ENCODE data around the gene DMPK.

The DMPK gene

DNA sequence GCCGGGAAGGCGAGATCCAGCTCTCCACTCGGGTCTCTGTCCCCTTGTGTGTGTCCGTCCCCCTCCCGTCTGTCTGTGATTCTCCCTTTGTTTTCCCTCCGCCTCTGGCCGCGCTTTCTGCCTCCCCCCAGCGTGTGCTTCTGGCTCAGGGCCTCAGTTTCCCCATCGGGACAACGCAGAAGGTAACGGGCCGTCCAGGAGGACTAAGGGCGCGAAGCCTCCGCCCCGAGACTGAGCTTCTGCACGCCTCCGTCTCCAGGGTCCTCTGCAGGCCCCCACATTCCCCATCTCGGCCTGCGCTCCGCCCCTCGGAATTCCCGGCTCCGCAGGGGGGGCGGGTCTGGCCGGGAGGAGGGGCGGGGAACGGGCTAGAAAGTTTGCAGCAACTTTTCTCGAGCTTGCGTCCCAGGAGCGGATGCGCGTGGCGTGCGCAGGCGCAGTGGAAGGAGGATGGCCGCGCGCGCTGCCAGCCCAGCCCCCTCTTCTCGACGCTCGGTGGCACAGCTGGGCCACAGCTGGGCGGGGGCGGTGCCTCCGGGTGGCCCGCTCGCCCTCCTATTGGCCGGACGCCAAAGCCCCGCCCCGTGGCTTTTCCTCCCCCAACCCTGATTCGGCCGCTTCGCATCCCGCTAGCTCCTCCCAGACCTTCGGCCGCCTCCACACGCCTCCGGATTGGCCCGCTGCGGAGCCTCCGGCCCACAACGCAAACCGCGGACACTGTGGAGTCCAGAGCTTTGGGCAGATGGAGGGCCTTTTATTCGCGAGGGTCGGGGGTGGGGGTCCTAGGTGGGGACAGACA, 13.1 kb downstream of the DMPK start, which contains the start of gene SIX5 (continued):
- TF ChIP-seq, protein P1, sequence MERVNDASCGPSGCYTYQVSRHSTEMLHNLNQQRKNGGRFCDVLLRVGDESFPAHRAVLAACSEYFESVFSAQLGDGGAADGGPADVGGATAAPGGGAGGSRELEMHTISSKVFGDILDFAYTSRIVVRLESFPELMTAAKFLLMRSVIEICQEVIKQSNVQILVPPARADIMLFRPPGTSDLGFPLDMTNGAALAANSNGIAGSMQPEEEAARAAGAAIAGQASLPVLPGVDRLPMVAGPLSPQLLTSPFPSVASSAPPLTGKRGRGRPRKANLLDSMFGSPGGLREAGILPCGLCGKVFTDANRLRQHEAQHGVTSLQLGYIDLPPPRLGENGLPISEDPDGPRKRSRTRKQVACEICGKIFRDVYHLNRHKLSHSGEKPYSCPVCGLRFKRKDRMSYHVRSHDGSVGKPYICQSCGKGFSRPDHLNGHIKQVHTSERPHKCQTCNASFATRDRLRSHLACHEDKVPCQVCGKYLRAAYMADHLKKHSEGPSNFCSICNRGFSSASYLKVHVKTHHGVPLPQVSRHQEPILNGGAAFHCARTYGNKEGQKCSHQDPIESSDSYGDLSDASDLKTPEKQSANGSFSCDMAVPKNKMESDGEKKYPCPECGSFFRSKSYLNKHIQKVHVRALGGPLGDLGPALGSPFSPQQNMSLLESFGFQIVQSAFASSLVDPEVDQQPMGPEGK (CRISPR knock-in tag; IDR thresholded peaks at IDR 0.05; ENCODE audit: borderline replicate concordance) = peak; percentile 91

DNA sequence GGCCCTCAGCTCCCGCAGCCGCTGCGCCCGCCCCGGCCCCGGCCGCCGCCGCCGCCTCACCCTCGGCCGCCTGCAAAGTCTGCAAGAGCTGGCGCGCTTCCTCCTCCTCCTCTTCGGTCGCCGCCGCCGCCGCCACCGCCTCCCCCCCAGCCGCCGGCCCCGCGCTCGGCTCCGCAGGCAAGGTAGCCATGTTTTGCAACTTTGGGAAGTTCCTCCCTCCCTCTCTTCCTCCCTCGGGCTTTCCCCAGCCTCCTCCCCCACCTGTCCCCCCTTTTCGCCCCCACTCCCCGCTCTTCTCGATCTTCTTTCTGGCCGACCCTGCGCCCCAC, 13.7 kb downstream of the DMPK start:
- no peak for TF ChIP-seq PPARA (CRISPR knock-in tag; IDR thresholded peaks at IDR 0.05; ENCODE audit: borderline replicate concordance)
- no peak for TF ChIP-seq ISL1 (CRISPR knock-in tag; IDR thresholded peaks at IDR 0.05)
- TF ChIP-seq CSDC2 (CRISPR knock-in tag; IDR thresholded peaks at IDR 0.05) = no peak
- no peak for TF ChIP-seq TOX (CRISPR knock-in tag; IDR thresholded peaks at IDR 0.05; ENCODE audit: borderline replicate concordance)
- TF ChIP-seq, protein P2, sequence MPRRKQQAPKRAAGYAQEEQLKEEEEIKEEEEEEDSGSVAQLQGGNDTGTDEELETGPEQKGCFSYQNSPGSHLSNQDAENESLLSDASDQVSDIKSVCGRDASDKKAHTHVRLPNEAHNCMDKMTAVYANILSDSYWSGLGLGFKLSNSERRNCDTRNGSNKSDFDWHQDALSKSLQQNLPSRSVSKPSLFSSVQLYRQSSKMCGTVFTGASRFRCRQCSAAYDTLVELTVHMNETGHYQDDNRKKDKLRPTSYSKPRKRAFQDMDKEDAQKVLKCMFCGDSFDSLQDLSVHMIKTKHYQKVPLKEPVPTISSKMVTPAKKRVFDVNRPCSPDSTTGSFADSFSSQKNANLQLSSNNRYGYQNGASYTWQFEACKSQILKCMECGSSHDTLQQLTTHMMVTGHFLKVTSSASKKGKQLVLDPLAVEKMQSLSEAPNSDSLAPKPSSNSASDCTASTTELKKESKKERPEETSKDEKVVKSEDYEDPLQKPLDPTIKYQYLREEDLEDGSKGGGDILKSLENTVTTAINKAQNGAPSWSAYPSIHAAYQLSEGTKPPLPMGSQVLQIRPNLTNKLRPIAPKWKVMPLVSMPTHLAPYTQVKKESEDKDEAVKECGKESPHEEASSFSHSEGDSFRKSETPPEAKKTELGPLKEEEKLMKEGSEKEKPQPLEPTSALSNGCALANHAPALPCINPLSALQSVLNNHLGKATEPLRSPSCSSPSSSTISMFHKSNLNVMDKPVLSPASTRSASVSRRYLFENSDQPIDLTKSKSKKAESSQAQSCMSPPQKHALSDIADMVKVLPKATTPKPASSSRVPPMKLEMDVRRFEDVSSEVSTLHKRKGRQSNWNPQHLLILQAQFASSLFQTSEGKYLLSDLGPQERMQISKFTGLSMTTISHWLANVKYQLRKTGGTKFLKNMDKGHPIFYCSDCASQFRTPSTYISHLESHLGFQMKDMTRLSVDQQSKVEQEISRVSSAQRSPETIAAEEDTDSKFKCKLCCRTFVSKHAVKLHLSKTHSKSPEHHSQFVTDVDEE (CRISPR knock-in tag; IDR thresholded peaks at IDR 0.05) = no peak
- TF ChIP-seq ARNTL (CRISPR knock-in tag; IDR thresholded peaks at IDR 0.05; ENCODE audit: borderline replicate concordance, low read depth) = no peak
- TF ChIP-seq, protein P3, sequence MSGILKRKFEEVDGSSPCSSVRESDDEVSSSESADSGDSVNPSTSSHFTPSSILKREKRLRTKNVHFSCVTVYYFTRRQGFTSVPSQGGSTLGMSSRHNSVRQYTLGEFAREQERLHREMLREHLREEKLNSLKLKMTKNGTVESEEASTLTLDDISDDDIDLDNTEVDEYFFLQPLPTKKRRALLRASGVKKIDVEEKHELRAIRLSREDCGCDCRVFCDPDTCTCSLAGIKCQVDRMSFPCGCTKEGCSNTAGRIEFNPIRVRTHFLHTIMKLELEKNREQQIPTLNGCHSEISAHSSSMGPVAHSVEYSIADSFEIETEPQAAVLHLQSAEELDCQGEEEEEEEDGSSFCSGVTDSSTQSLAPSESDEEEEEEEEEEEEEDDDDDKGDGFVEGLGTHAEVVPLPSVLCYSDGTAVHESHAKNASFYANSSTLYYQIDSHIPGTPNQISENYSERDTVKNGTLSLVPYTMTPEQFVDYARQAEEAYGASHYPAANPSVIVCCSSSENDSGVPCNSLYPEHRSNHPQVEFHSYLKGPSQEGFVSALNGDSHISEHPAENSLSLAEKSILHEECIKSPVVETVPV (CRISPR knock-in tag; IDR thresholded peaks at IDR 0.05) = no peak
- ATAC-seq = no peak

DNA sequence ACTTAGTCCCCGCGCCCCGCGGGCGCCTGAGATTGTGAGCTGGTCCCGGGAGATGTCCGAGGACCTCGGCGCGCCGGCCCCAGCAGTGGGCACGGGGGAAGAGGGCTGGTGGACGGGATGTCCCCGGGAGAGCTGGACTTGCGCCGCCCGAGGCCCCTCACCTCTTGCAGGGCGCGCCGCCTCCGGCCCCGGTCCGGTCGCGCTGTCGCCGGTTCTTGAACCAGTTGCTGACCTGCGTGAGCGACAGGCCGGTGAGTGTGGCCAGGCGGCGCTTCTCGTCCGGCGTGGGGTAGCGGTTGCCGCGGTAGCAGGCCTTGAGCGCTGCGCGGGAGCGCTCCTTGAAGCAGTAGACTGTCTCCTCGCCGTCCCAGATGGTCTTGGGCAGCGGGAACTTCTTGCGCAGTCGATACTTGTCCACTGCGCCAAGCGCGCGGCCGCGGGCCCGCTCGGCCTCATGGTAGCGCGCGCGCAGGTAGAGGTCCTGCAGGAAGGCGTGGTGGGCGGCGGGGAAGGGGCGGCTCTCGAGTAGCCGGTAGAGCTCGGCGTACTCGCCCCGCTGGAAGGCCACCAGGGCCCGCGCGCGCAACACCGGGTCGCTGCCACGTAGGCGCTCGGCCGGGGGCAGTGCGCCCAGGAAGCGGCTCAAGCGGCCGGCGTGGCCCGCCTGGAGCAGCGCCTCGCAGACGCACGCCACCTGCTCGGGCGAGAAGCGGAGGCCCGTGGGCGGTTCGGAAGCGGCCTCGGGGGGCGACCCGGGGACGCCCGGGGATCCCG, 14.2 kb downstream of the DMPK start:
- ATAC-seq = peak; percentile 5
- TF ChIP-seq CSDC2 (CRISPR knock-in tag; IDR thresholded peaks at IDR 0.05) = no peak
- no peak for TF ChIP-seq TOX (CRISPR knock-in tag; IDR thresholded peaks at IDR 0.05; ENCODE audit: borderline replicate concordance)
- TF ChIP-seq ZC3H10 (CRISPR knock-in tag; IDR thresholded peaks at IDR 0.05) = no peak

DNA sequence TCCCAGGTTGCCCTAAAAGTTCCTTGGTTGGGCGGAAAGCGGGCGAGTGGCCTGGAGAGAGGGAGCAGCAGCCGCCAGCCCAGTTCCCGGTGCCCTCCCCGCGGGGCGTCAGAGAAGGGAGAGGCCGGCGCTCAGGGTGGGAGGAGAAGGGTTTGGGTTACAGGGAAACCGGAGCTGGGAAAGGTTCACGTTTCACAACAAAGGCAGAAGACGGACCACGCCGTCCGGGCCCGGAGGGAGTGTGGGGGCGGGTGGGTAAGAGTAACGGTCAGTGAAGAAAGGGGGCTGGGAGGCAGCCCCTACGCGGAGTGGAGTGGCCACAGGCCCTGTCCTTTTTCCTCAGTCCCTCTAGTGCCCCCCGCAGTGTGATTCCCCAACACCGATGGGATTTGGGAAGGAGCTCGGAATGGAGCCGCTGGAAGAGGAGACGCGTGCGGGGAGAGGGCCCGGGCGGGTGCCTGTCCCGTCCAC, 14.8 kb downstream of the DMPK start:
- no peak for TF ChIP-seq ISL1 (CRISPR knock-in tag; IDR thresholded peaks at IDR 0.05)
- TF ChIP-seq ZFP30 (CRISPR knock-in tag; IDR thresholded peaks at IDR 0.05) = no peak
- no peak for TF ChIP-seq GLIS3 (CRISPR knock-in tag; IDR thresholded peaks at IDR 0.05)
- TF ChIP-seq SNAI2 (CRISPR knock-in tag; IDR thresholded peaks at IDR 0.05) = no peak
- ATAC-seq = peak; percentile 37

DNA sequence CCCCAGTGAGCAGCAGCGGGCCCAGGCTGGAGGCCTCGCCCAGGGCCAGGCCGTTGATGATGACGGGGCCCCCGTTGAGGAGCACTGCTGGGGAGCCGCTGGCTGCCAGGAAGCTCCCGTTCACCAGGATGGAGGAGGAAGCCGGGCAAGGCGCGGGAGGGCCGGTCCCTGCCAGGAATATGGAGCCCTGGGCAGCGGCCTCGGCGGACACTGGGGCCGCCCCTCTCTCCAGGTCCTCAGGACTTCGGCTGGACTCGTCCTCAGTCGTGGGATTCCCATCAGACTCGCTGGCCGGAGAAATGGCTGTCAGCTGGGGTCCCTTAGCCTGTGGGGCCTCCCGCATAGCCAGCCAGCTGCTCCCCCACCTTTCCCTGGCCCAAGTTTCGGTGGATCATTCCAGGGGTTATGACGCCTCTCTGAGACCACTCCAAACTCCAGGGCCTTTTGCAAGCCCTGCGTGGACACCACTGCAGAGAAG, 15.4 kb downstream of the DMPK start:
- no peak for ATAC-seq
- TF ChIP-seq ESRRG (CRISPR knock-in tag; IDR thresholded peaks at IDR 0.05) (no peak), ZNF70 (CRISPR knock-in tag; IDR thresholded peaks at IDR 0.05) (no peak), ZFP30 (CRISPR knock-in tag; IDR thresholded peaks at IDR 0.05) (no peak), ZNF565 (CRISPR knock-in tag; conservative IDR thresholded peaks at IDR 0.05; ENCODE audit: low read depth) (no peak), BACH2 (CRISPR knock-in tag; IDR thresholded peaks at IDR 0.05; ENCODE audit: borderline replicate concordance) (no peak), CSDC2 (CRISPR knock-in tag; IDR thresholded peaks at IDR 0.05) (no peak), ZNF8 (CRISPR knock-in tag; IDR thresholded peaks at IDR 0.05) (no peak), ARNTL (CRISPR knock-in tag; IDR thresholded peaks at IDR 0.05; ENCODE audit: borderline replicate concordance, low read depth) (no peak)
- TF ChIP-seq, protein P4, sequence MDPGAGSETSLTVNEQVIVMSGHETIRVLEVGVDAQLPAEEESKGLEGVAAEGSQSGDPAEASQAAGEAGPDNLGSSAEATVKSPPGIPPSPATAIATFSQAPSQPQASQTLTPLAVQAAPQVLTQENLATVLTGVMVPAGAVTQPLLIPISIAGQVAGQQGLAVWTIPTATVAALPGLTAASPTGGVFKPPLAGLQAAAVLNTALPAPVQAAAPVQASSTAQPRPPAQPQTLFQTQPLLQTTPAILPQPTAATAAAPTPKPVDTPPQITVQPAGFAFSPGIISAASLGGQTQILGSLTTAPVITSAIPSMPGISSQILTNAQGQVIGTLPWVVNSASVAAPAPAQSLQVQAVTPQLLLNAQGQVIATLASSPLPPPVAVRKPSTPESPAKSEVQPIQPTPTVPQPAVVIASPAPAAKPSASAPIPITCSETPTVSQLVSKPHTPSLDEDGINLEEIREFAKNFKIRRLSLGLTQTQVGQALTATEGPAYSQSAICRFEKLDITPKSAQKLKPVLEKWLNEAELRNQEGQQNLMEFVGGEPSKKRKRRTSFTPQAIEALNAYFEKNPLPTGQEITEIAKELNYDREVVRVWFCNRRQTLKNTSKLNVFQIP (CRISPR knock-in tag; IDR thresholded peaks at IDR 0.05; ENCODE audit: borderline replicate concordance, low read depth) = no peak
- TF ChIP-seq, protein P5, sequence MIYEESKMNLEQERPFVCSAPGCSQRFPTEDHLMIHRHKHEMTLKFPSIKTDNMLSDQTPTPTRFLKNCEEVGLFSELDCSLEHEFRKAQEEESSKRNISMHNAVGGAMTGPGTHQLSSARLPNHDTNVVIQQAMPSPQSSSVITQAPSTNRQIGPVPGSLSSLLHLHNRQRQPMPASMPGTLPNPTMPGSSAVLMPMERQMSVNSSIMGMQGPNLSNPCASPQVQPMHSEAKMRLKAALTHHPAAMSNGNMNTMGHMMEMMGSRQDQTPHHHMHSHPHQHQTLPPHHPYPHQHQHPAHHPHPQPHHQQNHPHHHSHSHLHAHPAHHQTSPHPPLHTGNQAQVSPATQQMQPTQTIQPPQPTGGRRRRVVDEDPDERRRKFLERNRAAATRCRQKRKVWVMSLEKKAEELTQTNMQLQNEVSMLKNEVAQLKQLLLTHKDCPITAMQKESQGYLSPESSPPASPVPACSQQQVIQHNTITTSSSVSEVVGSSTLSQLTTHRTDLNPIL (CRISPR knock-in tag; IDR thresholded peaks at IDR 0.05; ENCODE audit: low read depth) = no peak
- TF ChIP-seq, protein P3 (CRISPR knock-in tag; IDR thresholded peaks at IDR 0.05) = no peak
